ENCODE measurements around the gene ANTKMT. TPM values are rescaled to one million over a fixed set of nuclear protein-coding genes. Genes with fewer than 3 reads are reported as not detected.
A peak's percentile ranks its signal among the peaks of the same experiment; 100 is the strongest.
"Not testable (repeated sequence)": the region's sequence is repeated elsewhere in the genome, so short reads cannot be mapped to it uniquely, and the experiment has no call there.

Gene ANTKMT
- polyA plus RNA-seq, 1 donor: 15.4 TPM

GRCh38 chr16:740764-741505 lies 20.0 kb downstream of the ANTKMT start, which contains the start of gene CIAO3:
TSS of gene CIAO3 (minus strand) at chr16:740997. CDS start at chr16:740985, 12 bp downstream.
- DNase-seq (ENCODE audit: low read depth): peak; percentile 43

- no peak for DNase-seq (ENCODE audit: low read depth)
Observed at GRCh38 chr16:741986-742629, 21.2 kb downstream of the ANTKMT start.

- DNase-seq (ENCODE audit: low read depth): not testable (repeated sequence)
Observed at GRCh38 chr16:742894-743293, 21.9 kb downstream of the ANTKMT start.

- DNase-seq (ENCODE audit: low read depth): no peak
Observed at GRCh38 chr16:743794-744500, 23.0 kb downstream of the ANTKMT start.

- no peak for DNase-seq (ENCODE audit: low read depth)
Observed at GRCh38 chr16:745739-746138, 24.8 kb downstream of the ANTKMT start.

GRCh38 chr16:746637-747036 lies 25.7 kb downstream of the ANTKMT start:
- DNase-seq (ENCODE audit: low read depth): no peak

GRCh38 chr16:747978-748746 lies 27.2 kb downstream of the ANTKMT start:
- no peak for DNase-seq (ENCODE audit: low read depth)

GRCh38 chr16:749010-749409 lies 28.1 kb downstream of the ANTKMT start:
- no peak for DNase-seq (ENCODE audit: low read depth)

GRCh38 chr16:750485-750884 lies 29.5 kb downstream of the ANTKMT start:
- DNase-seq (ENCODE audit: low read depth): no peak

GRCh38 chr16:751152-752006 lies 30.4 kb downstream of the ANTKMT start:
- DNase-seq (ENCODE audit: low read depth): no peak

GRCh38 chr16:752007-752312 lies 31.0 kb downstream of the ANTKMT start:
- no peak for DNase-seq (ENCODE audit: low read depth)

- DNase-seq (ENCODE audit: low read depth): not testable (repeated sequence)
Observed at GRCh38 chr16:754121-754607, 33.2 kb downstream of the ANTKMT start.

- DNase-seq (ENCODE audit: low read depth): peak; percentile 2
Observed at GRCh38 chr16:754656-755055, 33.7 kb downstream of the ANTKMT start.

- no peak for DNase-seq (ENCODE audit: low read depth)
Observed at GRCh38 chr16:756428-756827, 35.5 kb downstream of the ANTKMT start.

- no peak for DNase-seq (ENCODE audit: low read depth)
Observed at GRCh38 chr16:759110-759910, 38.4 kb downstream of the ANTKMT start.

- no peak for DNase-seq (ENCODE audit: low read depth)
Observed at GRCh38 chr16:760065-760464, 39.1 kb downstream of the ANTKMT start.

- DNase-seq (ENCODE audit: low read depth): no peak
Observed at GRCh38 chr16:760545-761343, 39.8 kb downstream of the ANTKMT start, which contains the start of gene MSLN. TSS of gene MSLN (plus strand) at chr16:760734. CDS start at chr16:762681, 1,947 bp downstream.

- no peak for DNase-seq (ENCODE audit: low read depth)
Observed at GRCh38 chr16:761625-762513, 40.9 kb downstream of the ANTKMT start.

Data from forelimb muscle (tissue), 1 donor.